Measurements from ENCODE around the gene SPTBN4.

GRCh38 chr19:40616941-40617340 is 150.1 kb downstream of the SPTBN4 start:
- no peak for TF ChIP-seq CTCF (IDR thresholded peaks at IDR 0.05; ENCODE audit: insufficient read depth, low read length)
- TF ChIP-seq, protein P1, sequence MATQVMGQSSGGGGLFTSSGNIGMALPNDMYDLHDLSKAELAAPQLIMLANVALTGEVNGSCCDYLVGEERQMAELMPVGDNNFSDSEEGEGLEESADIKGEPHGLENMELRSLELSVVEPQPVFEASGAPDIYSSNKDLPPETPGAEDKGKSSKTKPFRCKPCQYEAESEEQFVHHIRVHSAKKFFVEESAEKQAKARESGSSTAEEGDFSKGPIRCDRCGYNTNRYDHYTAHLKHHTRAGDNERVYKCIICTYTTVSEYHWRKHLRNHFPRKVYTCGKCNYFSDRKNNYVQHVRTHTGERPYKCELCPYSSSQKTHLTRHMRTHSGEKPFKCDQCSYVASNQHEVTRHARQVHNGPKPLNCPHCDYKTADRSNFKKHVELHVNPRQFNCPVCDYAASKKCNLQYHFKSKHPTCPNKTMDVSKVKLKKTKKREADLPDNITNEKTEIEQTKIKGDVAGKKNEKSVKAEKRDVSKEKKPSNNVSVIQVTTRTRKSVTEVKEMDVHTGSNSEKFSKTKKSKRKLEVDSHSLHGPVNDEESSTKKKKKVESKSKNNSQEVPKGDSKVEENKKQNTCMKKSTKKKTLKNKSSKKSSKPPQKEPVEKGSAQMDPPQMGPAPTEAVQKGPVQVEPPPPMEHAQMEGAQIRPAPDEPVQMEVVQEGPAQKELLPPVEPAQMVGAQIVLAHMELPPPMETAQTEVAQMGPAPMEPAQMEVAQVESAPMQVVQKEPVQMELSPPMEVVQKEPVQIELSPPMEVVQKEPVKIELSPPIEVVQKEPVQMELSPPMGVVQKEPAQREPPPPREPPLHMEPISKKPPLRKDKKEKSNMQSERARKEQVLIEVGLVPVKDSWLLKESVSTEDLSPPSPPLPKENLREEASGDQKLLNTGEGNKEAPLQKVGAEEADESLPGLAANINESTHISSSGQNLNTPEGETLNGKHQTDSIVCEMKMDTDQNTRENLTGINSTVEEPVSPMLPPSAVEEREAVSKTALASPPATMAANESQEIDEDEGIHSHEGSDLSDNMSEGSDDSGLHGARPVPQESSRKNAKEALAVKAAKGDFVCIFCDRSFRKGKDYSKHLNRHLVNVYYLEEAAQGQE (IDR thresholded peaks at IDR 0.05; ENCODE audit: insufficient replicate concordance, low read depth): no peak
- TF ChIP-seq GABPA (IDR thresholded peaks at IDR 0.05; ENCODE audit: low read depth): no peak
- no peak for TF ChIP-seq POLR2AphosphoS5 (IDR thresholded peaks at IDR 0.05; ENCODE audit: low read depth)
- no peak for TF ChIP-seq SPI1 (IDR thresholded peaks at IDR 0.05; ENCODE audit: borderline replicate concordance, low read depth)
